K562 (cell line): ENCODE data around the gene PGLYRP1. TPM values are rescaled to one million over a fixed set of nuclear protein-coding genes. Genes with fewer than 3 reads are reported as not detected.

Experiments used
- REST ChIP-seq, 2 experiments: fragments of 450-650 bp; formaldehyde crosslinking in 1 of 2; IDR thresholded peaks; 2 replicates each; pipeline versions ENCODE4 v1.4.0 to v1.6.1; 2014 to 2020; ENCODE audit warnings: mild to moderate bottlenecking in 2 of 2, borderline replicate concordance in 1 of 2, low read depth in 1 of 2
- polyA plus RNA-seq, 8 experiments: library from polyadenylated mRNA; depleted of rRNA in 4 of 8; stranded (reverse) in 5 of 8; unstranded in 3 of 8; fragments of >200 nt; fragmentation: Nextera tagmentation in 2 of 8; fragmentation: Illumina TruSeq in 1 of 8; extraction: Ambion mirVana in 2 of 8; extraction: Trizol in 1 of 8; gene quantifications; 2 replicates each; pipeline versions ENCODE4 v1.2.1 to v1.2.3, GENCODE V29; 2011 to 2014; ENCODE audit warnings: inconsistent platforms in 1 of 8, missing spikeins in 1 of 8
- total RNA-seq, 7 experiments: library from RNA; depleted of rRNA in 6 of 7; stranded (reverse); fragments of >200 nt in 6 of 7; fragmentation: Illumina TruSeq in 2 of 7; extraction: Trizol in 2 of 7; gene quantifications; 2 replicates each; pipeline versions ENCODE4 v1.2.1 to v1.2.3, GENCODE V29; 2011 to 2021; ENCODE audit warnings: low replicate concordance in 1 of 7

Gene PGLYRP1
- total and polyA plus RNA-seq, 9 of the 15 experiments (the other 6 are each of a cell fraction or from before 2014, with no cell fraction given) = not detected

GRCh38 chr19:45972947-45973540, 49.8 kb downstream of the PGLYRP1 start (continued):
- no peak for TF ChIP-seq REST (IDR thresholded peaks at IDR 0.05; ENCODE audit: borderline replicate concordance)
- TF ChIP-seq REST (CRISPR knock-in tag; IDR thresholded peaks at IDR 0.05; ENCODE audit: low read depth) = no peak
